GM12878 (cell line): ENCODE results near the gene EEF2. TPM values are rescaled to one million over a fixed set of nuclear protein-coding genes. Genes with fewer than 3 reads are reported as not detected.

Experiments used
- ASH2L ChIP-seq: fragments of 300-600, 200-600 bp; sonication (generic); IDR thresholded peaks from 2 replicates; pipeline ENCODE4 v1.6.1; 2017; ENCODE audit warnings: low read depth, mild to moderate bottlenecking, borderline replicate concordance
- BCL11A ChIP-seq: IDR thresholded peaks from 2 replicates; pipeline ENCODE4 v1.6.1; 2011; ENCODE audit warnings: low read depth, low read length
- CREM ChIP-seq: IDR thresholded peaks from 2 replicates; pipeline ENCODE4 v1.6.1; 2014; ENCODE audit warnings: antibody characterized with exemption, low read depth
- EP300 ChIP-seq, 2 experiments: fragments of 150-350 bp in 1 of 2; IDR thresholded peaks; 2 replicates each; pipeline ENCODE4 v1.6.1; 2011 to 2012; ENCODE audit warnings: low read depth in 2 of 2, low read length in 2 of 2, borderline replicate concordance in 1 of 2, improper control_type of control experiment in 1 of 2, inconsistent platforms in 1 of 2; ENCODE audit not compliant: control insufficient read depth in 1 of 2
- ETV6 ChIP-seq, 2 experiments: fragments of 450-650 bp in 1 of 2; IDR thresholded peaks in 1 of 2; conservative IDR thresholded peaks in 1 of 2; 2 replicates each; pipeline ENCODE4 v1.6.1; 2014; ENCODE audit warnings: antibody characterized with exemption in 1 of 2, borderline replicate concordance in 1 of 2, low read depth in 1 of 2, mild to moderate bottlenecking in 1 of 2, moderate library complexity in 1 of 2
- GATAD2B ChIP-seq: fragments of 450-650 bp; conservative IDR thresholded peaks from 2 replicates; pipeline ENCODE4 v1.6.1; 2017; ENCODE audit warnings: low read depth, mild to moderate bottlenecking, moderate library complexity
- HCFC1 ChIP-seq: fragments of 150-350 bp; IDR thresholded peaks from 2 replicates; pipeline ENCODE4 v1.6.1; 2014; ENCODE audit warnings: low read length
- IRF3 ChIP-seq: fragments of 450-650 bp; IDR thresholded peaks from 2 replicates; pipeline ENCODE4 v1.6.1; 2014; ENCODE audit warnings: mild to moderate bottlenecking
- JUNB ChIP-seq: IDR thresholded peaks from 2 replicates; pipeline ENCODE4 v1.6.1; 2016; ENCODE audit warnings: antibody characterized with exemption, mild to moderate bottlenecking
- MEF2A ChIP-seq: IDR thresholded peaks from 2 replicates; pipeline ENCODE4 v1.6.1; 2011; ENCODE audit warnings: low read depth, mild to moderate bottlenecking, low read length, moderate library complexity; ENCODE audit not compliant: insufficient read depth
- NFYA ChIP-seq: IDR thresholded peaks from 2 replicates; pipeline ENCODE4 v1.6.1; 2011; ENCODE audit warnings: low read depth, mild to moderate bottlenecking, low read length, improper control_type of control experiment, borderline replicate concordance
- NR2C1 ChIP-seq: fragments of 450-650 bp; IDR thresholded peaks from 2 replicates; pipeline ENCODE4 v1.6.1; 2017; ENCODE audit warnings: antibody characterized with exemption, mild to moderate bottlenecking, moderate library complexity
- POLR2AphosphoS2 ChIP-seq: IDR thresholded peaks from 2 replicates; pipeline ENCODE4 v1.6.1; 2011; ENCODE audit warnings: low read depth, mild to moderate bottlenecking, low read length, improper control_type of control experiment, moderate library complexity
- POLR2AphosphoS5 ChIP-seq: IDR thresholded peaks from 2 replicates; pipeline ENCODE4 v1.6.1; 2011; ENCODE audit warnings: mild to moderate bottlenecking, low read length, inconsistent platforms
- RAD51 ChIP-seq: fragments of 450-650 bp; IDR thresholded peaks from 2 replicates; pipeline ENCODE4 v1.6.1; 2016; ENCODE audit warnings: moderate library complexity, mild to moderate bottlenecking, inconsistent platforms
- RCOR1 ChIP-seq: conservative IDR thresholded peaks from 2 replicates; pipeline ENCODE4 v1.6.1; 2012; ENCODE audit warnings: low read depth, low read length, improper control_type of control experiment
- RELA ChIP-seq: fragments of 450-650 bp; IDR thresholded peaks from 2 replicates; pipeline ENCODE4 v1.8.0; 2014; ENCODE audit warnings: borderline replicate concordance; ENCODE audit not compliant: partially characterized antibody
- RUNX3 ChIP-seq: IDR thresholded peaks from 2 replicates; pipeline ENCODE4 v1.6.1; 2012; ENCODE audit warnings: low read length, inconsistent platforms
- SPI1 ChIP-seq: IDR thresholded peaks from 2 replicates; pipeline ENCODE4 v1.6.1; 2011; ENCODE audit warnings: low read depth, mild to moderate bottlenecking, low read length, moderate library complexity, borderline replicate concordance; ENCODE audit not compliant: insufficient read depth
- STAT1 ChIP-seq: fragments of 450-650 bp; conservative IDR thresholded peaks from 2 replicates; pipeline ENCODE4 v1.6.1; 2014; ENCODE audit warnings: antibody characterized with exemption, mild to moderate bottlenecking
- SUZ12 ChIP-seq: fragments of 200-600 bp; sonication (generic); IDR thresholded peaks from one replicate; pipeline ENCODE4 v1.6.1; 2018; ENCODE audit warnings: antibody characterized with exemption, mild to moderate bottlenecking; ENCODE audit not compliant: unreplicated experiment
- TCF7 ChIP-seq: IDR thresholded peaks from 2 replicates; pipeline ENCODE4 v1.6.1; 2014; ENCODE audit warnings: antibody characterized with exemption, borderline replicate concordance
- YY1 ChIP-seq: IDR thresholded peaks from 2 replicates; pipeline ENCODE4 v1.6.1; 2011; ENCODE audit warnings: low read depth, mild to moderate bottlenecking, low read length
- ZNF207 ChIP-seq: fragments of 450-650 bp; IDR thresholded peaks from 2 replicates; pipeline ENCODE4 v1.6.1; 2014; ENCODE audit warnings: antibody characterized with exemption, mild to moderate bottlenecking, borderline replicate concordance
- polyA plus RNA-seq, 11 experiments: library from polyadenylated mRNA; depleted of rRNA in 4 of 11; unstranded in 6 of 11; stranded (reverse) in 5 of 11; fragments of >200 nt; fragmentation: Nextera tagmentation in 4 of 11; fragmentation: Illumina TruSeq in 1 of 11; extraction: Ambion mirVana in 4 of 11; extraction: Trizol in 1 of 11; gene quantifications; 1 replicate in 1 of 11; 2 replicates in 10 of 11; pipeline versions ENCODE4 v1.2.1 to v1.2.3, GENCODE V29; 2011 to 2016; ENCODE audit warnings: inconsistent platforms in 2 of 11, missing spikeins in 2 of 11, low read depth in 1 of 11
- total RNA-seq, 4 experiments: library from RNA; depleted of rRNA in 3 of 4; stranded (reverse); fragments of >200 nt in 3 of 4; fragmentation: Illumina TruSeq in 1 of 4; extraction: Trizol in 1 of 4; gene quantifications; 2 replicates each; pipeline versions ENCODE4 v1.2.1 to v1.2.3, GENCODE V29; 2013 to 2021
- TF ChIP-seq, protein P1 (sequence below): IDR thresholded peaks from 2 replicates; pipeline ENCODE4 v1.6.1; 2012; ENCODE audit warnings: low read depth, low read length, improper control_type of control experiment

Gene EEF2
- total and polyA plus RNA-seq, 10 of the 15 experiments (the other 5 are each of a cell fraction or from before 2014, with no cell fraction given) = 280 to 3,491 (median 1,305) TPM

GRCh38 chr19:3984908-3985642, at the start of gene EEF2 (continued):
- TF ChIP-seq, protein P1, sequence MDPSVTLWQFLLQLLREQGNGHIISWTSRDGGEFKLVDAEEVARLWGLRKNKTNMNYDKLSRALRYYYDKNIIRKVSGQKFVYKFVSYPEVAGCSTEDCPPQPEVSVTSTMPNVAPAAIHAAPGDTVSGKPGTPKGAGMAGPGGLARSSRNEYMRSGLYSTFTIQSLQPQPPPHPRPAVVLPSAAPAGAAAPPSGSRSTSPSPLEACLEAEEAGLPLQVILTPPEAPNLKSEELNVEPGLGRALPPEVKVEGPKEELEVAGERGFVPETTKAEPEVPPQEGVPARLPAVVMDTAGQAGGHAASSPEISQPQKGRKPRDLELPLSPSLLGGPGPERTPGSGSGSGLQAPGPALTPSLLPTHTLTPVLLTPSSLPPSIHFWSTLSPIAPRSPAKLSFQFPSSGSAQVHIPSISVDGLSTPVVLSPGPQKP = 0 out of 2 replicates have a peak, but pooled peaks have one; percentile 65
- TF ChIP-seq ASH2L (peak; percentile 89; the same call in 1 of the 2 replicates), POLR2AphosphoS5 (peak; percentile 100), JUNB (no peak), HCFC1 (peak; percentile 62), CREM (peak; percentile 89), IRF3 (0 out of 2 replicates have a peak, but pooled peaks have one; percentile 19), RCOR1 (no peak), SPI1 (no peak), GATAD2B (peak; percentile 62), RELA (peak; percentile 70), POLR2AphosphoS2 (peak; percentile 99), ETV6 (conservative IDR thresholded peaks at IDR 0.05 in 1 of 2, IDR thresholded peaks at IDR 0.05 in 1 of 2; ENCODE audit: borderline replicate concordance in 1 of 2, low read depth in 1 of 2) (no peak), NR2C1 (no peak), MEF2A (0 out of 2 replicates have a peak, but pooled peaks have one; percentile 41), NFYA (no peak), YY1 (peak; percentile 96), TCF7 (no peak), BCL11A (peak; percentile 45; the same call in 1 of the 2 replicates), SUZ12 (no peak), RAD51 (peak; percentile 94), EP300 (IDR thresholded peaks at IDR 0.05; ENCODE audit: borderline replicate concordance in 1 of 2, control insufficient read depth in 1 of 2, low read depth in 2 of 2, low read length in 2 of 2) (0 out of 4 replicates have a peak, but pooled peaks of 1 of the 2 experiments have one; percentile 22), RUNX3 (peak; percentile 62), ZNF207 (peak; percentile 95), STAT1 (peak; percentile 94)
